Right lobe of liver (tissue), 4 donors: ENCODE measurements around the gene HTRA2.

ENCODE experiments used
- CTCF ChIP-seq, 4 donors: fragments of 200-600 bp in 3 of 4; fragments of 450-650 bp in 1 of 4; IDR thresholded peaks; one replicate each; pipeline versions ENCODE4 v1.5.1 to v1.8.0; 2016 to 2022; ENCODE audit warnings: antibody characterized with exemption in 4 of 4, mild to moderate bottlenecking in 2 of 4
- POLR2A ChIP-seq: fragments of 450-650 bp; IDR thresholded peaks from one replicate; pipeline ENCODE4 v1.6.1; 2017; ENCODE audit warnings: antibody characterized with exemption, mild to moderate bottlenecking
- donor health status: DM: no; HTN: no; CAD: no.
- donor health status: DM: no; HTN: no; CAD: no.
- donor health status: DM: no; HTN: yes; CAD: no.

GRCh38 chr2:74515981-74516633, 13.6 kb upstream of the HTRA2 start:
- no peak for TF ChIP-seq POLR2A
- TF ChIP-seq CTCF (IDR thresholded peaks at IDR 0.05), result no peak
